HG03064 (cell line): ENCODE measurements around the gene SLC28A1.

Experiments used
- ATAC-seq: cut with Tn5 transposase; IDR thresholded peaks from one replicate; pipeline ENCODE4 v1.9.1; 2021; ENCODE audit warnings: low read depth; ENCODE audit not compliant: unreplicated experiment

The SLC28A1 gene

DNA sequence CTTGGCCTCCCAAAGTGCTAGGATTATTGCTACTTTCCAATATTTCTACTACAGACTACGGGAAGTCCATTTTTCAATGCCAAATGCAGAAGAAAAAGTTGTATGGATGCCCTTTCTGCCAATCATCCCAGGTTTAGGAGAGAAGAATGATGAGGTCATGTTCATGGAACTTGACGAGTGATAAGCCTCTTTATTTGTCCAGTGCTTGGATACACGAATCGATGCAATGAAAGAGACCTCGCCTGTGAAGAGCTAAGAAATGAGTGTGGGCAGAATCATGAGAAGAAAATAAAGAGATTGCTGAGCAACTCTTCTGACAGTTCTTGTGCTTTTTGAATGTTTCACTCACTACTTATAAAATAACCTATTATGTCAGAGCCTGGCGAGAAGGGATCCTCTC lies 996 bp upstream of the SLC28A1 start:
- no peak for ATAC-seq

DNA sequence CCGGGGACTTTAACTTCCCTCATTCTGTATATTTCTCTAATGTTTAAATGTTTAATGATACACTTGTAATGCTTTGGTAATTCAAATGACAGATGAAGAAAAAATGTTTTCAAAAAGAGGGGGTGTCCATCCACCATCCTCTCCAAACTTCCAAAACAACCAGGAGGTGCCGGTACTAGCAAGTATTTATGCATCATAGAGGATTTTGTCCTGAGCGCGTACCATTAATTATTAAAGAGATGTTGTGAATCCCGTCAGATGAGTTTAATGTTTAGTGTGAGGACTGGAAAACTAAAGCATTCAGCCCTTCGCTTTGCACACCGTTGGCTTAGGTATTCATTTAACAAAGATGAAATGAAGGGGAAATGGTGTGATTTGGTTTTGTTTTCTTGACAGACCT lies 1.3 kb downstream of the SLC28A1 start:
- no peak for ATAC-seq

DNA sequence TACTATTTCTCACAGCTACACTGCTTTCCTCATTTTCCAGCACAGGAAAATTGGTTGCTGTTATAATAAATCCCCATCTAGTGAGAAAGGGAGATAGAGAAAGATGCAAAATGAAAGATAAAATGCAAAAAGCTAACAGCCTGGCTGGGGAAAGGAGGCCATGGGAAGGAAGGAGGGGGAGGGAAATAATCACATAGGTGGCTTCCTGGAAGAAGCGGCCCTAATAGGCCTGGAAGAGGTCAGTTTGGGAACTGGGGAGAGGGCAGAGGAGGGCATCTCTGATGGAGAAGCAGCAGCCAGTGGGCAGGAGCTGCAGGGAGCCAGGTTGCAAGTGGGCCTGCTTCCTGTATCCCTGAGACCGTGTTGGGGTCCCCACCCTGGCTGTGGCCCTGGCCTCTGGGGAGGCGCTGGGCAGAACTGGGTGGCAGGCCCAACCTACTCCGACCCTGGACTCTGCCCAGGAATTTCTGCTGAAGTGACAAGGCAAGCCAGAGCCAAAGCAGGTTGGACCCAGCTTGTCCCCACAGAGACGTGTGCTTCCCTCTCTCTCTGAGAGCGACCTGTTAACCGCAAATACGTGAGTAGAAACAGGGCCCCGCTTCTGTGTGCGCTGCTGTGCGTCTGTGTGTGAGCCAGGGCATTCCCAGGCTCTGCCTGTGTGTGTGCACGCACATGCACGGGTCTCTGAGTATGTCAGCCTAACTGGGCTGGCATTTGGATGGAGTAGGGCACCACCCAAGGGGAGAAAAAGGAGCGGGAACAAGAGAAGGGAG lies 1.9 kb downstream of the SLC28A1 start:
- no peak for ATAC-seq

DNA sequence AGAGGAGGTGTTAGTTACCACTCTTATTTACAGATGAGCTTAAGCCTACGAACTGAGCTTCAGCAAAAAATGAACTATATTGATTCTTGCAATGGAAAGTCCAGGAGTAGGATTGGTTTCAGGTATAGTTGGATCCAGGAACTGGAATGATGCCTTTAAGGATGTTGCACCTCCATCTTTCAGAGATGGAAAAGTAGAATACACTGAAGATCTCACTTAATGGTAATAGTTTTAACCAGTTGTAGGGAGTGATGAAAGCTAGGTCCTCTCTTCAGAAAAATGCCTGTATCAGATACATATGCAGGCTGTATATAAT lies 2.5 kb downstream of the SLC28A1 start:
- no peak for ATAC-seq

DNA sequence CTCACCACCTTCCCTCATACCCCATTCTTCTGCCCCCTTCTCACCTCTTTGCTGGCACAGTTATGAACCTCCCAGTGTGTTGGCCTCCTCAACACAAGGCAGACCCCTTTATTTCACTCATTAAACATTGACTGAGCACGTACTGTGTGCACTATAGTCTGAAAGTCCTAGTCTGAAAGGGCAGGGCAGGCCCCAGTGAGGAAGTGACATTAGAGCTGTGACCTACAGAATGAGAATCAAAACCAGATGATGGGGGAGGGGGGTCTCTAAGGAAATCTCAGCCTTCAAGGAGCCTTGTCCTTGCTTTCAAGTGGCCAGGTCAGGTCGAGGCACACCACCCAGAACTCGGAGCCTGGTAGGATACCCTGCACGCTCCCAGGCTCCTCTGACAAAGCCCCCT lies 3.5 kb downstream of the SLC28A1 start:
- no peak for ATAC-seq

DNA sequence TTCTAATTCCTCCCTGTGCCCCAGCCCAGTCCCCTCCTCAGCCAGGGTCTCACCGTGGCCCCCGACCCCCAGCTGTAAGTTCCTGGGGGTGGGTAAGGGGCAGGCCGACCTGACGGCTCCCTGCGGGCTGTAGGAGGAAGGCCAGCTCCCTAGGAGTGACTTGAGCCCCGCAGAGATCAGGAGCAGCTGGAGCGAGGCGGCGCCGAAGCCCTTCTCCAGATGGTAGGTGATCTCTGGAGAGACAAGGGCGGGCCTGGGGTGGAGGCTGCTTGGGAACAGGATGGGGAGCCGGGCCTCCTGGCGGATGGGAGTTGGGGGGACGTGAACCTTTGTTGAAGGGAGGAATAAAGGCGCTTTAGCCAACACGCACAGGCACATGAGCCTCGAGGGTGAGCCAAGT lies 4.2 kb downstream of the SLC28A1 start:
- no peak for ATAC-seq

DNA sequence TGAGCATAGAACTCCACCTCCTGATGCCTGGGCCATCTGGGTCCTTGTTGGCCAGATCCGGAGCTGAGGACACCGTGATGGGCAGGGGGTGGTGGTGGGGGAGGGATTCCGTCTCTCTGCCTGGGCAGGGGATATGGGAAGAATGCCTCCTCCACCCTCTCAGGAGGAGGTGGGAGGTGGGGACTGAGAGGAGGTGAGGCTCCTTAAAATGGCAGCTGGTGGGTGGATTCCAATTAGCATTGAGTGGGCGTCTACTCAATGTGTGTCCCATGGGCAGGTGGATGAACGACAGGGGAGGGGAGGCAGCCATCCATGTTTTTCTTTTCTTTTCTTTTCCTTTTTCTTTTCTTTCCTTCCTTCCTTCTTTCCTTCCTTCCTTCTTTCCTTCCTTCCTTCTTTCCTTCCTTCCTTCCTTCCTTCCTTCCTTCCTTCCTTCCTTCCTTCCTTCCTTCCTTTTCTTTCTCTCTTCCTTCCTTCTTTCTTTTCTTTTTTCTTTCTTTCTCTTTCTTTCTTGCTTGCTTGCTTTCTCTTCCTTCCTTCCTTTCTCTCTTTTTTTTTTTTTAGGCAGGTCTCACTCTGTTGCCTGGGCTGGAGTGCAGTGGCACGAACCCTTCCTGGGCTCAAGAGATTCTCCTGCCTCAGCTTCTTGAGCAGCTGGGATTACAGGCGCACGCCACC lies 5.0 kb downstream of the SLC28A1 start:
- ATAC-seq = no peak

DNA sequence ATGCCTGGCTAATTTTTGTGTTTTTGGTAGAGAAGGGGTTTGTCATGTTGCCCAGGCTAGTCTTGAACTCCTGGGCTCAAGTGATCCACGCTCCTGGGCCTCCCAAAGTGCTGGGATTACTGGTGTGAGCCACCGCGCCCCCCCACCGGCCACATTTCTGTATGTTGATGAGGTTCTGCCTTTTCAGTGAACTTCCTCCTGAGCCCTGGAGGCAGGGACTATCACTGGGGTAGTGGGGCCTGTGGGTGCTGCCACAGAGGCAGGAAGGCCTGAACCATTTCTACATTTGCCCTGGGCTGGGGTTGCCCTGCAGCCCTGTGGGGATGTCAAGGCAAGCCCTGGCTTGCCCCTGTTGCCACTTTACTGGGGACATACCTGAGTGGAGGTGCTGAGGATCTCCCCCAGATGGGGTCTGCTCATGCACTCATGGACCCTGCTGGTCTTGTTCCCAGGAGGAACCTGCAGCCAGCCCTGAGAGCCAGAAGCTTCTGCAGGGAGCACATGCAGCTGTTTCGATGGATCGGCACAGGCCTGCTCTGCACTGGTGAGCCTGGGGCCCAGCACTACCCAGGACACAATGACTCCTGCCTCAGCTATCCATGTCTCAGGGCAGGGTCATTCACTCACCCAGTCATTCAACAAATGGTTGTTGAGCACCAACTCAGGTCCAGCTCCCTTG lies 5.7 kb downstream of the SLC28A1 start:
- no peak for ATAC-seq

DNA sequence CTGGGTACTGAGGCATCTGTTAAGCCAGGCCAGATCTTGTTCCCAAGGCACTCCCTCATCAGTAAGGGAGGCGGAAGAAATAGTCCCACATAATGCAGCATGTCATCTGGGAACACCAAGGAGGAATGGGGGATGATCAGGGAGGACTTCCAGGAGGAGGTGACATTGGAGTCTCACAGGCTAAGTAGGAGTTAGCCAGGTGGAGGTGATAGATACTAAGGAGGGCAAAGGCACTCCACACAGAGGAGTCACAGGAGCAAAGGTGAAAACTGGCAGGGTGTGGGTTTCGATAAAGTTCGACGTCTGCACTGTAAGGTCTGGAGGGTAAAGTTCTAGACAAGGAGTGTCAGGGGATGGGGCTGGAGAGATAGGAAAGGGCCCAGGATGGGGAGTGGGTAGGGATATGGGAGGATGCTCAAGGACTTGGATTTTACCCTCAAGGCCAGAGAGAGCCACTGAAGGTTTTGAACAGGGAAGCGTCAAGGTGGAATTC lies 6.3 kb downstream of the SLC28A1 start:
- ATAC-seq = no peak

DNA sequence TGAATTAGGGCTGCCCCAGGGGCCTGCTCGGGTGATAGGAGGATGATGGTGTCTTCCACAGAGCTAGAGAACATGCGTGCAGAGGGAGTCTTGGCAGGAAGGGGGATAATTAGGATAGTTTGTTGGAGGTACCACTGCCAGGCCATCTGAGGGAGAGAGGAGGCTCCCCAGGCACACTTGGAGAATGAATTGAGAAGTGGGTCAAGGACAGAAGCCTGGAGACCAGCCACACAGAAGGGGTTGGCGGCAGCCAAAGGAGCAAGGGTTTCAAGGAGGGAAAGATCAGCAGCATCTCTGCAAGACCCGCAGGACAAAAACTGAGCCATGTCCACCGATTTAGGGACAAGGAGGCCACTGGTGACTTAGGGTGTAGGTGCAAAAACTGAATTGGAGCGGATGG lies 6.9 kb downstream of the SLC28A1 start:
- no peak for ATAC-seq

DNA sequence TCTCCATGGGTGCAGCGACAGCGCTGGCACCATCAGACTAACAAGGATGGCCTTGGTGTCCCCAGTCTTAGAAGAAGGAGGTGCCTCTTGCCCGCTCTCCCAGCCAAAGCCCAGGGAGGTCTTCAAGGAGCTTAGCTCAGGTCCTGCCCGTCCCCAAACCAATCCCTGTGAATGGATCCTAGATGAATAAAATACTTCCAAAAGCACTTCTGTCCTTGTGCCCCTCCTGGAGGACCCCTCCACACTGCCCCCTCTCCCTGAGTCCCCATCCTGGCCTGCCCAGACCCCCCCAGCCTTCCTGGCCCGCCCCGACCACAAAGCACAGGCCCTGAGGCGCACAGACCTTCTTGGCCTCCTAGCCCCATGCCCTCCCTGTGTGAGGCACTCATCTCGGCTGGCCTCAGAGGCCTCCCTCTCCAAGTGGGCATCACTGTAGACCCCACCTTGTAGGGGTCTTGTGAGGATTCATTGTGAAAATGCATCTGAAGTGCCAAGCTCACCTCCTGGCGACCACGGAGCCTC lies 8.4 kb downstream of the SLC28A1 start:
- no peak for ATAC-seq

DNA sequence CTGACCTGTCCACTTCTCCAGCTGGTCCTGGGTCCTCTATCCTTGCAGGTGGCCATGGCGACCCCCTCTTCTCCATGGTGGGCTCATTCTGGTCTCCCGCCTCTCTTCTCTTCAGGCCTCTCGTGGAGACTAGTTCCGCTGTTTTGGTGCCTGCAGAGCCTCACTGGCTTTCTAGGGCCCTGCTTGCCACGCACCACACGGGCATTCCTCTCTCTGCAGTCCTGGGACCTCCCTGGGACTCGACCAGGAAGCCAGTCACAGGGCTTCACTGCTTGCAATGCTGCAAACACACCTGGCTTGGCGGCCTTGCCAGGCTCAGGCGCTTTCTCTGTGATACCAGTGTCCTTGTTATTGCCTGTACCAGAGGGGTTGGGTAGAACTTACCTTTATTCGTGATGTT lies 9.1 kb downstream of the SLC28A1 start:
- no peak for ATAC-seq

DNA sequence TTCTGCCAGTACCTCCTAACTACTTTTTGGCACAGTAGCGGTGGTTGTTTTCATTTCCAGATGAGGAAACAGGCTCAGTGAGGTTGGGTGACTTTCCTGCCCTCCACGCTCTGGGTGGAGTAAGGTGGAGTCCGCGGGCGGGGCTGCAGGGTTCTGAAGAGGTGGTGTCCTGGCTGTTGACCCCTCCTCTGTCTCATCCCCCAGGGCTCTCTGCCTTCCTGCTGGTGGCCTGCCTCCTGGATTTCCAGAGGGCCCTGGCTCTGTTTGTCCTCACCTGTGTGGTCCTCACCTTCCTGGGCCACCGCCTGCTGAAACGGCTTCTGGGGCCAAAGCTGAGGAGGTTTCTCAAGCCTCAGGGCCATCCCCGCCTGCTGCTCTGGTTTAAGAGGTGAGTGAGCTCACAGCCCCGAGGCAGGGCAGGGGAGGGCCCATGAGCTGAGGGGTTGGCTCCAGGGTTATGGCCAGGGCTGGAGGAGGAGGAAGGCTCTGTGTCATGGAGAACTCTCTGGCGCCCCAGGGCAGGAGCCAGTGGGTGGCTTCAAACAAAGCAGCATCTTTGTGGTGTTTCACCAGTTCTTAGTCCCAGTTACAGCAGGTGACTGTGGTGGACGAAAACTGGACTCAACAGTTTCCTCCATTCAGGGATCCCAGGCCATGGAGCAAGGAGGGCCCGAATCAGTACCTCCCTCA lies 10.4 kb downstream of the SLC28A1 start:
- ATAC-seq = no peak

DNA sequence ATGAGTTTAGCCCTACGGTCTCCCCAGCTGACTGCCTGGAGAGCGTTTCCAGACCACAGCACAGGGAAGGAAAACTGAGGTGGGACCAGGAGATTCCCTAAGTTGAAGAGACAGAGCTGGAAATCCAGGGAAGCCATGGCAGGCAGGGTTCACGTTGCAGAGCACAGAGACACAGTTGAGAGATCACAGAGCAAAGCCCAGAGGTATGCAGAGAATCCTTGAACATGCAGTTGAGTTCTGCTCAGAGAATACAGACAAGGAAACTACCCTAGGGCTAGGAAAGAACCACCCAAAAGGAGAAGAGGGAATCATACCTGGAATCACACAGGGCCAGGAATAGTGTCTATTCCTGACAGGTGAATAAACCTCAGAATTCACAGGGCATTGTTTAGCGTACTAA lies 14.3 kb downstream of the SLC28A1 start:
- no peak for ATAC-seq

DNA sequence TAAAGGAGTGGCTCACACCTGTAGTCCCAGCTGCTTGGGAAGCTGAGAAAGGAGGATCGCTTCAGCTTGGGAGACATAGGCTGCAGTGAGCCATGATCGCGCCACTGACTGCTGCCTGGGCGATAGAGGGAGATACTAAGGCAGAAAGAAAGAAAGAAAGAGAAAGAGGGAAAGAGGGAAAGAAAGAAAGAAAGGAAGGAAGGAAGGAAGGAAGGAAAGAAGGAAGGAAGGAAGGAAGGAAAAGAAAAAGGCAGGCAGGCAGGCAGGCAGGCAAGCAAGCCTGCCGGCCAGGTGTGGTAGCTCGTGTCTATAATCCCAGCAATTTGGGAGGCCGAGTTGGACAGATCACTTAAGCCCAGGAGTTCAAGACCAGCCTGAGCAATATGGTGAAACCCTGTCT lies 15.3 kb downstream of the SLC28A1 start:
- no peak for ATAC-seq

DNA sequence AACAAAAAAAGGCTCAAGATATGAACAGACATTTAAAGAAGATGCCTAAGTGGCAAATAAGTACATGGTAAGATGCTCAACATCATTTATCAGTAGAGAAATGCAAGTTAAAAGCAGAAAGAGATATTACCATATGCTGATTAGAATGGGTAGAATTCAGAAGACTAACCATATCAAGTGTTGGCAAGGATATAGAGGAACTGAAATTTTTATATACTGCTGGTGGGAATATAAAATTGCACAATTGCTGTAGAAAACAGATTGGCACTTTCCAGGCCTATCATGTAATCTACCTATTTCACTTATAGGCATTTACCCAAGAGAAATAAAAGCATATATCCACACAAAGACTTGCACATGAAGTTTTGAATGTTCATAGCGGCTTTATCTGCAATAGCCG lies 17.1 kb downstream of the SLC28A1 start:
- ATAC-seq = no peak

DNA sequence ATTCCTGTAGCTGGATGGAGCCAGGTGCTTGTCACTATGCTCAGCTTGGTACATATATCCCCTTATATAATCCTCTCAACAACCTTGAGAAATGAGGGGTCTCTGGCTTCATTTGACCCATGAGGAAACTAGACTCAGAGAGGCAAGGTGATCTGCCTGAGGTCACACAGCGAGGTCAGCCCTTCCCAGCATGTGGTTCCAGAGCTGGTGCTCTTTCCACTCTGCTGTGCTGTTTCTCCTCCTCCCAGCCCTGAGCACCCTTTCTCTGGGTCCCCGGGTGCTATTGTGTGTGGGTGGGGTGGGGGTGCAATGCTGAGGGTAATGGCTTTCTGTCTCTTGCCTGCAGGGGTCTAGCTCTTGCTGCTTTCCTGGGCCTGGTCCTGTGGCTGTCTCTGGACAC lies 19.3 kb downstream of the SLC28A1 start:
- no peak for ATAC-seq

DNA sequence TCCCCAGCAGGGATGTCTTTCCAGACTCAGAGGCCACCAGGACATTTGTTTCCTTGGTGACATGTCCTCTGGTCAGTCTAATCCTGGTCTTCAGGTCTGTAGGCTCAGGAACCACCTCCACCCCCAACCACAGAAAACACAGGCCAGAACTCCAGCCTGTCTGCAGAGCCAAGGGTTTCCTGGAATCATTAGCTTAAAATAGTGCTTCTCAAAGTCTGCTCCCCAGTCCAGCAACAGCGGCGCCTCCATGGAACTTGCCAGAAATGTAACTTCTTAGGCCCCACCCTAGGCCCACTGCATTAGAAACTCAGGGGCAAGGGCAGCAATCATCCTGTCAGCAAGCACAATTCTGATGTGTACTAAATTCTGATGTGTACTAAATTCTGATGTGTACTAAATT lies 20.0 kb downstream of the SLC28A1 start:
- no peak for ATAC-seq

DNA sequence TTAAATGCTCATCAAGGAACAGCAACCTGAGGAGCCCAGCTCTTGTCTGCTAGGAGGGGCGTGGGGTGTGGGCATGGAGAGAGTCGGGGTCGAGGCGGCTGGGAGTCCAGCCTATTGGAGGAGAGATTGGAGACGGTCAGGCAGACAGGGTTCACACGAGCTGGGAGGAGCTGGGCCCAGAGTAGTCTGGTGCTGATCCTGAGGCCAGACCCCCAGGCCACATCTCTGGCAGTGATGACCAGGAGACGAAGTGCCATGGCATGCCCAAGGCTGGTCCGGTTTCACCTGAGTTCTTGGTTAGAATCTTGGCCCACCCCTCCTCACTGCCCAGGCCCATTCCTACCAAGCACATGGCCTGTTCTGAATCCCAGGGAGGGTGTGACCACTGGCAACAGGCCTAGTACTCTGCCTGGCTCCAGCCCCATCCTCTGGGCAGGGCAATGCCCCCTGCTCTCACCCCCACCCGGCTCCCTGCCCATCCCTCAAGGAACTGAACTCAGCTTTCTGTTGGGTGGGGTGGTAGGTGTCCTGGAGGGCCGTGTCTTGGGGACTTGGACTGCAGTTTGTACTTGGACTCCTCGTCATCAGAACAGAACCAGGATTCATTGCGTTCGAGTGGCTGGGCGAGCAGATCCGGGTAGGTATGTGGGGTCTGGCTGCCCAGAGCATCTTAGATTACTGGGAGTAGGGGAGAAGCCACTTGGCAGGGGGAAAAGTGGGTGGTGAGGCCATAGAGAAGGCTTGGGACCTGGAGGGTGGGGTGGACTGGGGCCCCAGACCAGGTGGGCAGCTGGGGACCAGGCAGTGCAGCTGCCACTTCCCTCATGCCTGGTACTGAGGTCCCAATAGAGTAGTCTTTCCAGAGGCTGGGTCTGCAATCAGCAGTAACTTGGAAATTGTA lies 20.8 kb downstream of the SLC28A1 start:
- no peak for ATAC-seq

DNA sequence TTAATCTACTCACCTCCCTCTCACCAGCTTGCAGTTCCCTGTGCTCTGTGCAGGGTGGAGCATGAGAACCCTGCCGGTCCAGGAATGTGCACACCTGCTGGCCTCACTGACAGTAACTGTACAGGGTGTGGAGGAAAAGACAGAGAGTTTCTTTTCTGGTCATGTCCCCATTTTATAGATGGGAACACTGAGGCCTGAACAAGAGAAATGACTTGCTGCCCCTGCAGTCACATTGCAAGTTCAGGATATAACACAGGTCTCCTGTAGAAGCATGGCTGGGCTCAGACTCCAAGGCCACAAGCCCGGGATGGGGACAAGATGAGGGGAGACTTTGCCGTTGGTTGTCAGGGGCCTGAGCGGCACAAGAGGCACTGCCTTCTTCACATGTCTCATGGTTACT lies 23.3 kb downstream of the SLC28A1 start:
- ATAC-seq = no peak
